Measurements from ENCODE around the gene MYBL2. TPM values are rescaled to one million over a fixed set of nuclear protein-coding genes. Genes with fewer than 3 reads are reported as not detected.

The MYBL2 gene
- total and polyA plus RNA-seq, 4 donors = 1.6 to 30.9 (median 1.9) TPM; not detected in 1

DNA sequence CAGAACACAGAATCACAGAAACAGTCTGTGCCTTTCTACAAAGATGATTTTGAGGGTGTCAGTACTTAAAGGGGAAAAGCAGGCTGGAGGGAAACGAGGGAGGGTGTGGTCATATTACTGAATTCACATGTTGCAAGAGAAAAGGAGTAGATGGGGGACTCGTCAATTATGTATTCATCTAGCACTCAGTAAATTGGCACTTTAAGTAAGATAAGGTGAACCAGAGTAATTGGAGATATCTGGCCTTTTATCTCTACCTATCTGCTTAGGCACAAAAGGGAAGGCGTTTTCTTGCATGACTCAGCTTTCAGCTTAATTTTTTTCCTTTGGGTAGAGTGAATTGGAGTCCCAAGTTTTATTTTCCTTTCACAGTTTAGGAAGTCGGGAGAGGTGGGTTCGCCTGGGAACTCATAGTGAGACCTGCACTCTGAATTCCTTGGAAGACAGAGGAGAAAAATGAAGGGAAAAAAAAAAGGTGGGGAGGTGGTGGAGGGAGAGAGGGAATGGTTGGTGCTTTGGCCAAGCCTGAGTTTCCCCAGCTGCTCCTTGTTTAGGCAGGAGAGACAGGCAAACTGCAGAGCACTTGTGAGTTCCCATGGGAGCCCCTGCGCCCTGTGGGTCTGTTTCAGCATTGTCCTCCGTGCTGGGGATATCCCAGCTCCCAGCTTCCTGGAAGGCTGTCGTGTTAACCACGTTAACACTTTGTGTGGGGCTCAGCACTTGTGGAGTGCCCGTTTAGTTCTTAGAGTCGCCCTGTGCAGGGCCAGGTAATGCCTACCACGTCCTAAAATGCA is 79.6 kb downstream of the MYBL2 start:
- TF ChIP-seq, protein P1, sequence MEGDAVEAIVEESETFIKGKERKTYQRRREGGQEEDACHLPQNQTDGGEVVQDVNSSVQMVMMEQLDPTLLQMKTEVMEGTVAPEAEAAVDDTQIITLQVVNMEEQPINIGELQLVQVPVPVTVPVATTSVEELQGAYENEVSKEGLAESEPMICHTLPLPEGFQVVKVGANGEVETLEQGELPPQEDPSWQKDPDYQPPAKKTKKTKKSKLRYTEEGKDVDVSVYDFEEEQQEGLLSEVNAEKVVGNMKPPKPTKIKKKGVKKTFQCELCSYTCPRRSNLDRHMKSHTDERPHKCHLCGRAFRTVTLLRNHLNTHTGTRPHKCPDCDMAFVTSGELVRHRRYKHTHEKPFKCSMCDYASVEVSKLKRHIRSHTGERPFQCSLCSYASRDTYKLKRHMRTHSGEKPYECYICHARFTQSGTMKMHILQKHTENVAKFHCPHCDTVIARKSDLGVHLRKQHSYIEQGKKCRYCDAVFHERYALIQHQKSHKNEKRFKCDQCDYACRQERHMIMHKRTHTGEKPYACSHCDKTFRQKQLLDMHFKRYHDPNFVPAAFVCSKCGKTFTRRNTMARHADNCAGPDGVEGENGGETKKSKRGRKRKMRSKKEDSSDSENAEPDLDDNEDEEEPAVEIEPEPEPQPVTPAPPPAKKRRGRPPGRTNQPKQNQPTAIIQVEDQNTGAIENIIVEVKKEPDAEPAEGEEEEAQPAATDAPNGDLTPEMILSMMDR (IDR thresholded peaks at IDR 0.05; ENCODE audit: low read depth, low read length, missing input control) = no peak
- TF ChIP-seq SP1 (IDR thresholded peaks at IDR 0.05) (no peak), EGR1 (IDR thresholded peaks at IDR 0.05; ENCODE audit: low read depth in 2 of 2) (no peak), NR2F2 (IDR thresholded peaks at IDR 0.05) (no peak)
- TF ChIP-seq, protein P2, sequence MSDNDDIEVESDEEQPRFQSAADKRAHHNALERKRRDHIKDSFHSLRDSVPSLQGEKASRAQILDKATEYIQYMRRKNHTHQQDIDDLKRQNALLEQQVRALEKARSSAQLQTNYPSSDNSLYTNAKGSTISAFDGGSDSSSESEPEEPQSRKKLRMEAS (IDR thresholded peaks at IDR 0.05) = no peak
- TF ChIP-seq, protein P3, sequence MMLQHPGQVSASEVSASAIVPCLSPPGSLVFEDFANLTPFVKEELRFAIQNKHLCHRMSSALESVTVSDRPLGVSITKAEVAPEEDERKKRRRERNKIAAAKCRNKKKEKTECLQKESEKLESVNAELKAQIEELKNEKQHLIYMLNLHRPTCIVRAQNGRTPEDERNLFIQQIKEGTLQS (IDR thresholded peaks at IDR 0.05) = no peak
- TF ChIP-seq, protein P4, sequence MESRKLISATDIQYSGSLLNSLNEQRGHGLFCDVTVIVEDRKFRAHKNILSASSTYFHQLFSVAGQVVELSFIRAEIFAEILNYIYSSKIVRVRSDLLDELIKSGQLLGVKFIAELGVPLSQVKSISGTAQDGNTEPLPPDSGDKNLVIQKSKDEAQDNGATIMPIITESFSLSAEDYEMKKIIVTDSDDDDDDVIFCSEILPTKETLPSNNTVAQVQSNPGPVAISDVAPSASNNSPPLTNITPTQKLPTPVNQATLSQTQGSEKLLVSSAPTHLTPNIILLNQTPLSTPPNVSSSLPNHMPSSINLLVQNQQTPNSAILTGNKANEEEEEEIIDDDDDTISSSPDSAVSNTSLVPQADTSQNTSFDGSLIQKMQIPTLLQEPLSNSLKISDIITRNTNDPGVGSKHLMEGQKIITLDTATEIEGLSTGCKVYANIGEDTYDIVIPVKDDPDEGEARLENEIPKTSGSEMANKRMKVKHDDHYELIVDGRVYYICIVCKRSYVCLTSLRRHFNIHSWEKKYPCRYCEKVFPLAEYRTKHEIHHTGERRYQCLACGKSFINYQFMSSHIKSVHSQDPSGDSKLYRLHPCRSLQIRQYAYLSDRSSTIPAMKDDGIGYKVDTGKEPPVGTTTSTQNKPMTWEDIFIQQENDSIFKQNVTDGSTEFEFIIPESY (IDR thresholded peaks at IDR 0.05) = no peak
- TF ChIP-seq, protein P5, sequence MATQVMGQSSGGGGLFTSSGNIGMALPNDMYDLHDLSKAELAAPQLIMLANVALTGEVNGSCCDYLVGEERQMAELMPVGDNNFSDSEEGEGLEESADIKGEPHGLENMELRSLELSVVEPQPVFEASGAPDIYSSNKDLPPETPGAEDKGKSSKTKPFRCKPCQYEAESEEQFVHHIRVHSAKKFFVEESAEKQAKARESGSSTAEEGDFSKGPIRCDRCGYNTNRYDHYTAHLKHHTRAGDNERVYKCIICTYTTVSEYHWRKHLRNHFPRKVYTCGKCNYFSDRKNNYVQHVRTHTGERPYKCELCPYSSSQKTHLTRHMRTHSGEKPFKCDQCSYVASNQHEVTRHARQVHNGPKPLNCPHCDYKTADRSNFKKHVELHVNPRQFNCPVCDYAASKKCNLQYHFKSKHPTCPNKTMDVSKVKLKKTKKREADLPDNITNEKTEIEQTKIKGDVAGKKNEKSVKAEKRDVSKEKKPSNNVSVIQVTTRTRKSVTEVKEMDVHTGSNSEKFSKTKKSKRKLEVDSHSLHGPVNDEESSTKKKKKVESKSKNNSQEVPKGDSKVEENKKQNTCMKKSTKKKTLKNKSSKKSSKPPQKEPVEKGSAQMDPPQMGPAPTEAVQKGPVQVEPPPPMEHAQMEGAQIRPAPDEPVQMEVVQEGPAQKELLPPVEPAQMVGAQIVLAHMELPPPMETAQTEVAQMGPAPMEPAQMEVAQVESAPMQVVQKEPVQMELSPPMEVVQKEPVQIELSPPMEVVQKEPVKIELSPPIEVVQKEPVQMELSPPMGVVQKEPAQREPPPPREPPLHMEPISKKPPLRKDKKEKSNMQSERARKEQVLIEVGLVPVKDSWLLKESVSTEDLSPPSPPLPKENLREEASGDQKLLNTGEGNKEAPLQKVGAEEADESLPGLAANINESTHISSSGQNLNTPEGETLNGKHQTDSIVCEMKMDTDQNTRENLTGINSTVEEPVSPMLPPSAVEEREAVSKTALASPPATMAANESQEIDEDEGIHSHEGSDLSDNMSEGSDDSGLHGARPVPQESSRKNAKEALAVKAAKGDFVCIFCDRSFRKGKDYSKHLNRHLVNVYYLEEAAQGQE (IDR thresholded peaks at IDR 0.05) = no peak
- Histone ChIP-seq H3K4me3 (ENCODE audit: low read depth in 1 of 3, low read length in 3 of 3) (no peak overlapping the region), H3K9ac (ENCODE audit: low read depth in 1 of 2, low read length in 2 of 2) (no peak overlapping the region), H3K4me1 (ENCODE audit: control insufficient read depth in 4 of 4, insufficient read depth in 4 of 4, low read length in 3 of 4) (no peaks in the 10 kb centered on the region), H3K9me3 (ENCODE audit: control insufficient read depth in 4 of 4, low read length in 3 of 4) (no peaks in the 10 kb centered on the region), H3K27ac (ENCODE audit: low read depth in 1 of 2, low read length in 2 of 2) (no peak overlapping the region), H3K36me3 (ENCODE audit: control insufficient read depth in 4 of 4, insufficient read depth in 3 of 4, low read depth in 1 of 4, low read length in 3 of 4) (no peaks in the 10 kb centered on the region), H3K27me3 (ENCODE audit: control insufficient read depth in 4 of 4, insufficient read depth in 4 of 4, low read length in 3 of 4) (no peaks in the 10 kb centered on the region)
- 73% methylated on average over 12 of the region's 12 CpGs for WGBS
- DNase-seq (ENCODE audit: low spot score) = no peak

DNA sequence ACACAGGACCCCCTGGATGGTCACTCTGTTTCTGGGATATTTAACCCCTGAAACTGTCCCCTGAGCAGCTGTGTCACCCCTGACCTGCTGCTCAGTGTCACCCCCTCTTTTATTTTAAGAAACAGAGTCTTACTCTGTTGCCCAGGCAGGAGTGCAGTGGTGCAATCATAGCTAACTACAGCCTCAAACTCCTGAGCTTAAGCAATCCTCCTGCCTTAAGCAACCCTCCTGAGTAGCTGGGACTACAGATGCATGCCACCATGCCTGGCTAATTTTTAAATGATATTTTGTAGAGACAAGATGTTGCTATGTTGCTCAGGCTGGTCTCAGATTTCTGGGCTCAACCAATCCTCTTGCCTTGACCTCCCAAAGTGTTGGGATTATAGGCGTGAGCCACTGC is 81.4 kb downstream of the MYBL2 start:
- no peak overlapping the region for H3K27ac ChIP-seq (ENCODE audit: low read depth in 1 of 2, low read length in 2 of 2)
- 93% methylated on average over 1 of the region's 1 CpG for WGBS
- DNase-seq (ENCODE audit: low spot score) = no peak
- no peak overlapping the region for H3K4me3 ChIP-seq (ENCODE audit: low read depth in 1 of 3, low read length in 3 of 3)
- TF ChIP-seq HNF4A (conservative IDR thresholded peaks at IDR 0.05) (no peak), GABPA (IDR thresholded peaks at IDR 0.05 in 1 of 2, conservative IDR thresholded peaks at IDR 0.05 in 1 of 2) (no peak), YY1 (IDR thresholded peaks at IDR 0.05) (no peak), EGR1 (IDR thresholded peaks at IDR 0.05; ENCODE audit: low read depth in 2 of 2) (no peak), RAD21 (IDR thresholded peaks at IDR 0.05) (no peak), FOXA2 (IDR thresholded peaks at IDR 0.05) (no peak), JUND (IDR thresholded peaks at IDR 0.05) (no peak), TAF1 (conservative IDR thresholded peaks at IDR 0.05) (no peak), RXRA (IDR thresholded peaks at IDR 0.05) (no peak), FOXA1 (IDR thresholded peaks at IDR 0.05) (no peak)
- TF ChIP-seq, protein P1 (IDR thresholded peaks at IDR 0.05; ENCODE audit: low read depth, low read length, missing input control) = no peak
- TF ChIP-seq, protein P4 (IDR thresholded peaks at IDR 0.05) = no peak
- TF ChIP-seq, protein P2 (IDR thresholded peaks at IDR 0.05) = no peak
- H3K9ac ChIP-seq (ENCODE audit: low read depth in 1 of 2, low read length in 2 of 2) = no peak overlapping the region
- no peaks in the 10 kb centered on the region for H3K36me3 ChIP-seq (ENCODE audit: control insufficient read depth in 4 of 4, insufficient read depth in 3 of 4, low read depth in 1 of 4, low read length in 3 of 4)
- H3K27me3 ChIP-seq (ENCODE audit: control insufficient read depth in 4 of 4, insufficient read depth in 4 of 4, low read length in 3 of 4) = peaks cover 0 to 4% (median 0%) of the 10 kb centered on the region in 4 donors
- H3K9me3 ChIP-seq (ENCODE audit: control insufficient read depth in 4 of 4, low read length in 3 of 4) = no peaks in the 10 kb centered on the region
- no peaks in the 10 kb centered on the region for H3K4me1 ChIP-seq (ENCODE audit: control insufficient read depth in 4 of 4, insufficient read depth in 4 of 4, low read length in 3 of 4)
